Right lobe of liver (tissue), 6 donors: Measurements from ENCODE around the gene PLPP4. TPM values are rescaled to one million over a fixed set of nuclear protein-coding genes. Genes with fewer than 3 reads are reported as not detected.

Experiments used
- ATAC-seq, 4 donors: fragments of 200-7000 bp; cut with Tn5 transposase; one replicate each; pipeline ENCODE4 v1.9.1; 2020; ENCODE audit warnings: mild to moderate bottlenecking in 4 of 4, moderate library complexity in 4 of 4
- DNase-seq, 3 donors: peaks; one replicate each; pipeline ENCODE4 v3.0.0-alpha.2; 2020
- H3K27ac ChIP-seq, 3 donors: fragments of 200-600 bp; one replicate each; pipeline ENCODE4 v1.8.0; 2022
- H3K27me3 ChIP-seq, 2 donors: fragments of 200-600 bp; one replicate each; pipeline ENCODE4 v1.8.0; 2022
- H3K36me3 ChIP-seq, 4 donors: fragments of 200-600 bp; sonication (generic) in 1 of 4; one replicate each; pipeline versions ENCODE4 v1.5.1 to v1.8.0; 2017 to 2022; ENCODE audit warnings: control low read depth in 1 of 4
- H3K4me1 ChIP-seq, 4 donors: fragments of 200-600 bp; sonication (generic) in 1 of 4; one replicate each; pipeline versions ENCODE4 v1.5.1 to v1.8.0; 2017 to 2022; ENCODE audit warnings: control low read depth in 1 of 4
- H3K4me3 ChIP-seq, 3 donors: fragments of 200-600 bp; one replicate each; pipeline ENCODE4 v1.8.0; 2022
- H3K9me3 ChIP-seq, 4 donors: fragments of 200-600 bp; sonication (generic) in 1 of 4; one replicate each; pipeline versions ENCODE4 v1.5.1 to v1.8.0; 2017 to 2022; ENCODE audit warnings: control low read depth in 1 of 4
- CTCF ChIP-seq, 4 donors: fragments of 200-600 bp in 3 of 4; fragments of 450-650 bp in 1 of 4; IDR thresholded peaks; one replicate each; pipeline versions ENCODE4 v1.5.1 to v1.8.0; 2016 to 2022; ENCODE audit warnings: antibody characterized with exemption in 4 of 4, mild to moderate bottlenecking in 2 of 4
- POLR2A ChIP-seq: fragments of 450-650 bp; IDR thresholded peaks from one replicate; pipeline ENCODE4 v1.6.1; 2017; ENCODE audit warnings: antibody characterized with exemption, mild to moderate bottlenecking
- WGBS: methylation state at CpG from one replicate; pipeline ENCODE4 v1.1.6; 2018; ENCODE audit warnings: low coverage, low lambda C conversion rate; ENCODE audit not compliant: insufficient coverage; ENCODE audit errors: missing lambda C conversion rate; 5-methylcytosine and 5-hydroxymethylcytosine counted together
- intact Hi-C, 2 donors: fragments of 100-400 bp; cut with DNase I; formaldehyde crosslinking; loops; one replicate each; pipeline versions ENCODE4 v1.11.2 to v1.14.1; 2022
- total RNA-seq, 6 experiments: library from RNA; depleted of rRNA in 2 of 6; stranded (reverse); fragments of >200 nt in 2 of 6; fragmentation: NEBNext Ultra II Directional in 3 of 6; extraction: Animal tissue kit (Norgen Biotek cat#: 25700) in 3 of 6; gene quantifications; one replicate each; pipeline versions ENCODE4 v1.1.0 to v1.2.4, GENCODE V29; 2016 to 2023
- donor health status: DM: no; HTN: yes; CAD: no.
- donor health status: DM: no; HTN: no; CAD: no.
- donor health status: DM: no; HTN: no; CAD: no.
- donor health status: DM: no; HTN: yes; CAD: no.
- donor health status: DM: no; HTN: yes; CAD: no.

The PLPP4 gene
- total RNA-seq, 6 experiments from 2014 or later: 0.35 to 0.81 (median 0.37) TPM; not detected in 1

GRCh38 chr10:120605410-120605809 lies 148.4 kb downstream of the PLPP4 start:
- 50% methylated on average over 3 of the region's 3 CpGs for WGBS
- TF ChIP-seq CTCF (IDR thresholded peaks at IDR 0.05) (no peak), POLR2A (no peak)
- Histone ChIP-seq H3K27ac (no peak overlapping the region), H3K9me3 (no peaks in the 10 kb centered on the region), H3K36me3 (no peaks in the 10 kb centered on the region), H3K4me1 (no peaks in the 10 kb centered on the region), H3K4me3 (no peak overlapping the region), H3K27me3 (no peaks in the 10 kb centered on the region)
- intact Hi-C loops: no loop called here
- ATAC-seq (no peak), DNase-seq (no peak)

GRCh38 chr10:120606051-120606764 lies 149.2 kb downstream of the PLPP4 start:
- no peaks in the 10 kb centered on the region for H3K27me3 ChIP-seq
- H3K9me3 ChIP-seq: no peaks in the 10 kb centered on the region
- H3K4me1 ChIP-seq: no peaks in the 10 kb centered on the region
- no peak for ATAC-seq
- H3K4me3 ChIP-seq: no peak overlapping the region
- 41% methylated on average over 5 of the region's 5 CpGs for WGBS
- TF ChIP-seq POLR2A (no peak), CTCF (IDR thresholded peaks at IDR 0.05) (no peak)
- intact Hi-C loops: no loop called here
- H3K36me3 ChIP-seq: no peaks in the 10 kb centered on the region
- no peak overlapping the region for H3K27ac ChIP-seq
- DNase-seq: no peak

DNA sequence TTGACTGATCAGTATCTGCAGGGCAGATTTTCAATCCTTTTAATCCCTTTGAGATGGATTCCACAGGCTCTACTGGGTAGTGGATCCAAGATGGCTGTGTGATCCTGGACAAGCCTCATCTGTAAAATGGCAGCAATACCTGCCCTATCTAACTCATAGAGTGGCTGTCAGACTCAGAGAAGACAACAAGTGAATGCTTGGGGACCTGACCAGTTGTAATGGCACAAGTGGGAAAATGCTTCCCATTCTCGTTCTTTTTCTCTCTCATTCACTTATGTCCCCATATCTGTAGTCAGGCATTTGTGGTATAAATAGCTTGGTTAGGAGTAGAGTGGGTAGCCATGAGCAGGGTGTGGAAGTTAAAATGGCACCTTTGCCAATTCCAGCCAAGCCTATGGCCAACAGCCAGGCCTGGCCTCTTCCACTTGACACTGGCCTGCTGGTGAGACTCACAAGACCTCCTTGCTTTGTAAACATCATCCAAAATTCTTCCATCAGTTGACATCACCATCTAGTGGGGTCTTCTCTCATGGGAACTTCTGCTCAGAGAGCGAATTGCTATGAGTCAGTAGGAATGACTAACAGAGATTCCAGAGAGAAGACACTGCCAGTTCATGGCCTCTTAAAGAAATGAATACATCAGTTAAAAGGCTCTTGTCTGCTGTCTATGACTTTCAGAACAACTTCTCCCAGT lies 150.1 kb downstream of the PLPP4 start:
- no peak for TF ChIP-seq CTCF (IDR thresholded peaks at IDR 0.05)
- no peak for TF ChIP-seq POLR2A
- Histone ChIP-seq H3K4me1 (no peaks in the 10 kb centered on the region), H3K27me3 (no peaks in the 10 kb centered on the region), H3K36me3 (no peaks in the 10 kb centered on the region), H3K9me3 (no peaks in the 10 kb centered on the region), H3K27ac (no peak overlapping the region), H3K4me3 (no peak overlapping the region)
- intact Hi-C loops: no loop called here
- DNase-seq: no peak
- 38% methylated on average over 2 of the region's 2 CpGs for WGBS
- ATAC-seq: no peak

DNA sequence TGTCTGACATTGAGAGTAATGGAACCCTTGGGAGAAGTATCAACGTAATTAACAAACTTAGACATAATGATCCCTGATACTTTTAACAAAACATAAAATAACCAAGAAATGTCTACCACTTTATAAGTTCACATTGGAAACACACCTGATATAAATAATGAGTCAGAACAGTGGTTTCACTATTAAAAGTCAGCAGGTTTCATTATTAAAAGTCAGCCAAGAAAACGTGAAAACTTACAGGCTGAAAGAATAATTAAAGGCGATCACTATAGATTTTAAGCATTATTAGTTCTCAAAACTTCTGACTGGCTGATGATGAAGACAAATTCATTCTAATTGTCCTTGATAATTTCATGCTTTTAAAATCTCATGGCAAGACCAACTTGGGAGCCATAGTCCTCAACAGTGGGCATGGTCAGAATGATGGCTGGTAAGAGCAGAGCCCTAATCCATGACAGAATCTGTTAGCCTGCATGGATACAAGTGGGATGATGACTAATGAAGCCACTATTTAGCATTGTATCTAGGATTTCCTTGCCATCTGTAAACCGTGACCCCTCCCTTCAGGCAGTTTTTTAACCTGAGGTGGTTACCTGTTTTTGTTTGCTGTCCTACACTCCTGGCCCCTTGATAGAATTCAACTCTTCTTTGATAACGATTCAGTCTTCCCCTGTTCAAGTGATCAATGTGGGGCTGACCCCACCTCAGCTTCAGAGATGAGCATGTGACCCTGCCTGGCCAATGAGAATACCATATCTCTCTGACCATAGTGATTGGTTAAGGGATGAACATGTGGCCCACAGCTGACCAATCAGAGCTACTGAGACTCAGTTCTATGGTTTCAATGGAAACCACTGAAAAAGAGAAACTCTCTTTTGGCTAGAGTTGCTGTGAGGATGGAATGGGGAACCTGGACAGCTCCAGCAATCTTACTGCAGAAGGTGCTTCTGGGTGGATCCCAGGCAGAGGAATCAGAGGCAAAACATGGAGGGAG lies 151.0 kb downstream of the PLPP4 start:
- H3K27ac ChIP-seq: no peak overlapping the region
- WGBS: 57% methylated on average over 5 of the region's 5 CpGs
- intact Hi-C loops: no loop called here
- no peaks in the 10 kb centered on the region for H3K4me1 ChIP-seq
- H3K9me3 ChIP-seq: no peaks in the 10 kb centered on the region
- no peaks in the 10 kb centered on the region for H3K27me3 ChIP-seq
- DNase-seq: no peak
- no peak overlapping the region for H3K4me3 ChIP-seq
- TF ChIP-seq POLR2A: no peak
- TF ChIP-seq CTCF (IDR thresholded peaks at IDR 0.05): no peak
- no peaks in the 10 kb centered on the region for H3K36me3 ChIP-seq
- no peak for ATAC-seq
